SK-N-SH (cell line): ENCODE measurements around the gene OTUB1. TPM values are rescaled to one million over a fixed set of nuclear protein-coding genes. Genes with fewer than 3 reads are reported as not detected.

Source experiments
- CTCF ChIA-PET: fragments of 300-600, 350-600 bp; formaldehyde crosslinking; extraction: SDS; loops from one replicate; lab custom pipeline; 2021; lab: Yijun Ruan, JAX
- POLR2A ChIA-PET: fragments of 350-600 bp; sonication (Branson Sonifier 250); formaldehyde crosslinking; extraction: SDS; loops from one replicate; lab custom pipeline; 2020; ENCODE audit warnings: antibody characterized with exemption, inconsistent platforms; lab: Yijun Ruan, JAX
- DNase-seq: peaks from one replicate; pipeline ENCODE4 v3.0.0; 2012
- H2AFZ ChIP-seq: fragments of 200-600 bp; sonication (generic); 2 replicates; pipeline ENCODE4 v1.8.1; 2016; ENCODE audit warnings: antibody characterized with exemption, mild to moderate bottlenecking, low read depth
- H3F3A ChIP-seq: fragments of 200-600 bp; sonication (generic); replicated peaks from 2 replicates; pipeline ENCODE3; 2016; ENCODE audit warnings: antibody characterized with exemption, mild to moderate bottlenecking; ENCODE audit not compliant: insufficient read depth
- H3K27ac ChIP-seq, 2 experiments: fragments of 200-500 bp in 1 of 2; fragments of 200-600 bp in 1 of 2; sonication (Bioruptor generic) in 1 of 2; sonication (generic), shearing (Covaris generic) in 1 of 2; 2 replicates each; pipeline versions ENCODE4 v1.5.1 to v1.6.1; 2014 to 2016; ENCODE audit warnings: low read depth in 2 of 2, inconsistent platforms in 1 of 2, low read length in 1 of 2, mild to moderate bottlenecking in 1 of 2, mixed read lengths in 1 of 2
- H3K27me3 ChIP-seq: fragments of 200-600 bp; sonication (generic), shearing (Covaris generic); 2 replicates; pipeline ENCODE4 v1.6.1; 2016; ENCODE audit warnings: mixed run types; ENCODE audit not compliant: insufficient read depth
- H3K36me3 ChIP-seq, 2 experiments: fragments of 200-500 bp in 1 of 2; fragments of 200-600 bp in 1 of 2; sonication (Bioruptor generic) in 1 of 2; sonication (generic) in 1 of 2; replicated peaks in 1 of 2; 2 replicates each; pipeline versions ENCODE3 to v1.5.1; 2014 to 2016; ENCODE audit warnings: low read length in 1 of 2, mild to moderate bottlenecking in 1 of 2; ENCODE audit not compliant: insufficient read depth in 2 of 2, control insufficient read depth in 1 of 2
- H3K4me1 ChIP-seq, 2 experiments: fragments of 200-500 bp in 1 of 2; fragments of 200-600 bp in 1 of 2; sonication (Bioruptor generic) in 1 of 2; sonication (generic), shearing (Covaris generic) in 1 of 2; 2 replicates each; pipeline versions ENCODE4 v1.5.1 to v1.6.1; 2014 to 2016; ENCODE audit warnings: low read depth in 1 of 2, low read length in 1 of 2, mixed run types in 1 of 2; ENCODE audit not compliant: insufficient read depth in 2 of 2, control insufficient read depth in 1 of 2
- H3K4me2 ChIP-seq: fragments of 200-600 bp; sonication (generic), shearing (Covaris generic); 2 replicates; pipeline ENCODE4 v1.6.1; 2017; ENCODE audit warnings: mixed run types
- H3K4me3 ChIP-seq, 2 experiments: fragments of 200-500 bp in 1 of 2; fragments of 200-600 bp in 1 of 2; sonication (Bioruptor generic) in 1 of 2; sonication (generic), shearing (Covaris generic) in 1 of 2; 2 replicates each; pipeline versions ENCODE4 v1.5.1 to v1.8.1; 2014 to 2016; ENCODE audit warnings: low read depth in 2 of 2, inconsistent platforms in 1 of 2, low read length in 1 of 2, mild to moderate bottlenecking in 1 of 2, mixed read lengths in 1 of 2, moderate library complexity in 1 of 2
- H3K79me2 ChIP-seq: fragments of 200-600 bp; sonication (generic); 2 replicates; pipeline ENCODE4 v1.8.1; 2017; ENCODE audit warnings: mild to moderate bottlenecking; ENCODE audit not compliant: insufficient read depth
- H3K9ac ChIP-seq: fragments of 200-600 bp; sonication (generic); 2 replicates; pipeline ENCODE4 v1.6.1; 2017; ENCODE audit warnings: mixed run types
- H3K9me2 ChIP-seq: fragments of 200-600 bp; sonication (generic); 2 replicates; pipeline ENCODE4 v1.6.1; 2017; ENCODE audit warnings: mixed run types
- H3K9me3 ChIP-seq: fragments of 200-600 bp; sonication (generic); 2 replicates; pipeline ENCODE4 v1.6.1; 2017; ENCODE audit warnings: mixed run types, mild to moderate bottlenecking, moderate library complexity
- H4K20me1 ChIP-seq: fragments of 200-600 bp; sonication (generic); 2 replicates; pipeline ENCODE4 v1.6.1; 2017; ENCODE audit warnings: mild to moderate bottlenecking, mixed run types; ENCODE audit not compliant: insufficient read depth
- CHD2 ChIP-seq: fragments of 150-350 bp; IDR thresholded peaks from 2 replicates; pipeline ENCODE4 v1.6.1; 2018; ENCODE audit warnings: low read length; ENCODE audit not compliant: partially characterized antibody
- CTCF ChIP-seq: fragments of 200-600 bp; sonication (generic); IDR thresholded peaks from 2 replicates; pipeline ENCODE4 v1.6.1; 2017; ENCODE audit warnings: antibody characterized with exemption, mild to moderate bottlenecking, moderate library complexity
- FOSL2 ChIP-seq: IDR thresholded peaks from 2 replicates; pipeline ENCODE4 v1.4.0; 2012; ENCODE audit warnings: low read depth, mild to moderate bottlenecking, moderate library complexity, borderline replicate concordance
- FOXJ3 ChIP-seq: sonication (generic); formaldehyde crosslinking; IDR thresholded peaks from 2 replicates; pipeline ENCODE4 v1.5.1; 2020; ENCODE audit warnings: mild to moderate bottlenecking, missing genetic modification reagents
- IRF3 ChIP-seq: fragments of 150-350 bp; IDR thresholded peaks from 2 replicates; pipeline ENCODE4 v1.6.1; 2016; ENCODE audit warnings: mild to moderate bottlenecking, low read depth, low read length
- MAX ChIP-seq: IDR thresholded peaks from 2 replicates; pipeline ENCODE4 v1.4.0; 2012; ENCODE audit warnings: low read depth
- MEF2A ChIP-seq: IDR thresholded peaks from 2 replicates; pipeline ENCODE4 v1.4.0; 2012; ENCODE audit warnings: low read depth, borderline replicate concordance
- MXI1 ChIP-seq: IDR thresholded peaks from 2 replicates; pipeline ENCODE4 v1.6.1; 2012; ENCODE audit warnings: mild to moderate bottlenecking, low read depth, low read length, improper control_type of control experiment
- NRF1 ChIP-seq: IDR thresholded peaks from 2 replicates; pipeline ENCODE4 v1.6.1; 2012; ENCODE audit warnings: low read depth, mild to moderate bottlenecking, low read length
- PBX3 ChIP-seq: IDR thresholded peaks from 2 replicates; pipeline ENCODE4; 2012
- POLR2AphosphoS5 ChIP-seq: IDR thresholded peaks from 2 replicates; pipeline ENCODE4 v1.6.1; 2012; ENCODE audit warnings: low read depth, low read length
- RAD21 ChIP-seq: IDR thresholded peaks from 2 replicates; pipeline ENCODE4 v1.6.1; 2012; ENCODE audit warnings: mild to moderate bottlenecking, low read length
- RFX5 ChIP-seq: IDR thresholded peaks from 2 replicates; pipeline ENCODE4 v1.6.1; 2012; ENCODE audit warnings: mild to moderate bottlenecking, improper control_type of control experiment, low read length
- RXRA ChIP-seq: IDR thresholded peaks from 2 replicates; pipeline ENCODE4 v1.4.0; 2012; ENCODE audit warnings: low read depth, mild to moderate bottlenecking, borderline replicate concordance
- TAF1 ChIP-seq: IDR thresholded peaks from 2 replicates; pipeline ENCODE4 v1.6.1; 2012; ENCODE audit warnings: low read depth, mild to moderate bottlenecking, low read length, moderate library complexity, borderline replicate concordance
- TEAD4 ChIP-seq: IDR thresholded peaks from 2 replicates; pipeline ENCODE4 v1.4.0; 2012; ENCODE audit warnings: mild to moderate bottlenecking, borderline replicate concordance; ENCODE audit not compliant: insufficient read depth
- whole genome bisulfite sequencing: methylation state at CpG from one replicate; pipeline ENCODE4 v1.1.6; 2017; ENCODE audit warnings: low lambda C conversion rate; 5-methylcytosine and 5-hydroxymethylcytosine counted together
- polyA plus RNA-seq, 3 experiments: library from polyadenylated mRNA; depleted of rRNA; stranded (reverse); fragments of >200 nt; gene quantifications; 2 replicates each; pipeline ENCODE4 v1.2.3, GENCODE V29; 2012

OTUB1 gene
- polyA plus RNA-seq, 1 of the 3 experiments (the other 2 are of a cell fraction): 183 TPM

- H3K79me2 ChIP-seq: no peaks in the 10 kb centered on the region
- peaks cover 3 to 77% of the 10 kb centered on the region in 2 experiments; a peak in 2 of 4 replicates for H3K4me1 ChIP-seq
- ChIA-PET POLR2A (no interaction called here), CTCF (interaction anchor here (0.9 to 11.1 kb wide), 5 partner anchors 15 to 127 kb away, joined by 3 to 207 read pairs (median 4); no protein-coding TSS in a partner anchor)
- H2AFZ ChIP-seq: no peak overlapping the region
- H3K9me2 ChIP-seq: no peaks in the 10 kb centered on the region
- H3K4me2 ChIP-seq: no peak overlapping the region
- no peaks in the 10 kb centered on the region for H3K27me3 ChIP-seq
- peak overlapping the region in 1 of 2 experiments; percentile 51; a peak in 1 of 4 replicates for H3K27ac ChIP-seq
- 0 out of 2 replicates have a peak, but pooled peaks cover 3% of the 10 kb centered on the region for H4K20me1 ChIP-seq
- no peaks in the 10 kb centered on the region for H3F3A ChIP-seq
- H3K4me3 ChIP-seq: no peak overlapping the region; a peak in 1 of 4 replicates
- no peaks in the 10 kb centered on the region for H3K9me3 ChIP-seq
- no peak for TF ChIP-seq FOSL2
- no peak for TF ChIP-seq POLR2AphosphoS5
- TF ChIP-seq MXI1: no peak
- no peak for TF ChIP-seq RFX5
- no peak for TF ChIP-seq RAD21
- no peak for TF ChIP-seq PBX3
- H3K36me3 ChIP-seq: no peaks in the 10 kb centered on the region
- H3K9ac ChIP-seq: no peak overlapping the region
- no peak for DNase-seq
- WGBS: 100% methylated on average over 1 of the region's 4 CpGs
These were observed 52.3 kb downstream of the OTUB1 start for GRCh38 chr11:64038500-64038899.

GRCh38 chr11:64039012-64039665 is 52.9 kb downstream of the OTUB1 start:
- DNase-seq: no peak
- no peak overlapping the region for H3K4me3 ChIP-seq
- H2AFZ ChIP-seq: no peak overlapping the region
- 0 out of 2 replicates have a peak, but pooled peaks cover 3% of the 10 kb centered on the region for H4K20me1 ChIP-seq
- no peaks in the 10 kb centered on the region for H3K9me3 ChIP-seq
- H3F3A ChIP-seq: no peaks in the 10 kb centered on the region
- no peaks in the 10 kb centered on the region for H3K79me2 ChIP-seq
- ChIA-PET POLR2A (interaction anchor here (1.2 kb wide), 1 partner anchor 19 kb away, joined by 4 read pairs; no protein-coding TSS in a partner anchor), CTCF (interaction anchor here (0.9 to 11.1 kb wide), 6 partner anchors 15 to 126 kb away, joined by 3 to 207 read pairs (median 5); no protein-coding TSS in a partner anchor)
- peaks cover 3 to 73% of the 10 kb centered on the region in 2 experiments; a peak in 2 of 4 replicates for H3K4me1 ChIP-seq
- TF ChIP-seq FOSL2 (no peak), PBX3 (no peak), CTCF (no peak), RXRA (no peak), FOXJ3 (CRISPR knock-in tag) (no peak), NRF1 (no peak), RFX5 (no peak), MEF2A (no peak), TAF1 (no peak), MAX (no peak), CHD2 (no peak), TEAD4 (no peak), IRF3 (no peak)
- peak overlapping the region in 1 of 2 experiments; percentile 51; a peak in 1 of 4 replicates for H3K27ac ChIP-seq
- 97% methylated on average over 5 of the region's 16 CpGs for WGBS
- no peaks in the 10 kb centered on the region for H3K36me3 ChIP-seq
- H3K9ac ChIP-seq: no peak overlapping the region
- no peaks in the 10 kb centered on the region for H3K27me3 ChIP-seq
- H3K4me2 ChIP-seq: no peak overlapping the region
- H3K9me2 ChIP-seq: no peaks in the 10 kb centered on the region
